Stomach (tissue), 9 donors: ENCODE results near the gene FUCA2. TPM values are rescaled to one million over a fixed set of nuclear protein-coding genes. Genes with fewer than 3 reads are reported as not detected.

Experiments used
- DNase-seq, 2 donors: peaks; one replicate each; pipeline versions ENCODE4 v3.0.0 to v3.0.0-alpha.2; 2013 to 2019
- H3K27ac ChIP-seq, 5 donors: fragments of 200-600 bp in 4 of 5; sonication (generic) in 4 of 5; one replicate each; pipeline ENCODE4 v1.5.1; 2013 to 2019; ENCODE audit warnings: mild to moderate bottlenecking in 1 of 5, moderate library complexity in 1 of 5
- H3K27me3 ChIP-seq, 3 donors: fragments of 200-600 bp; sonication (generic); one replicate each; pipeline ENCODE4 v1.5.1; 2017 to 2019; ENCODE audit warnings: mixed run types in 1 of 3
- H3K36me3 ChIP-seq, 4 donors: fragments of 200-600 bp; sonication (generic); 1 replicate in 3 of 4; 2 replicates in 1 of 4; pipeline ENCODE4 v1.5.1; 2016 to 2019
- H3K4me1 ChIP-seq, 4 donors: fragments of 200-600 bp; sonication (generic); one replicate each; pipeline ENCODE4 v1.5.1; 2016 to 2019
- H3K4me3 ChIP-seq, 4 donors: fragments of 200-600 bp; sonication (generic) in 3 of 4; one replicate each; pipeline ENCODE4 v1.5.1; 2016 to 2019; ENCODE audit warnings: mild to moderate bottlenecking in 1 of 4
- H3K9me3 ChIP-seq, 4 donors: fragments of 200-600 bp; sonication (generic); one replicate each; pipeline ENCODE4 v1.5.1; 2016 to 2019
- EP300 ChIP-seq: sonication (generic); formaldehyde crosslinking; IDR thresholded peaks from one replicate; pipeline ENCODE4 v1.6.1; 2017; ENCODE audit warnings: antibody characterized with exemption
- POLR2A ChIP-seq, 4 donors: fragments of 450-650 bp; IDR thresholded peaks; one replicate each; pipeline ENCODE4 v1.6.1; 2016; ENCODE audit warnings: antibody characterized with exemption in 4 of 4, control low read depth in 2 of 4, mild to moderate bottlenecking in 1 of 4, moderate library complexity in 1 of 4
- POLR2AphosphoS5 ChIP-seq, 3 donors: sonication (generic); formaldehyde crosslinking; IDR thresholded peaks; one replicate each; pipeline ENCODE4 v1.6.1; 2016; ENCODE audit warnings: antibody characterized with exemption in 3 of 3
- WGBS, 5 donors: extraction: QIAGEN DNeasy Blood & Tissue Kit in 3 of 5; methylation state at CpG; one replicate each; pipeline versions ENCODE4 v1.1.5 to v1.1.7; 2013 to 2018; 5-methylcytosine and 5-hydroxymethylcytosine counted together
- intact Hi-C: fragments of 100-400 bp; cut with DNase I; formaldehyde crosslinking; loops from one replicate; pipeline ENCODE4 v1.15.1; 2023; ENCODE audit warnings: low total_unique reads
- polyA plus RNA-seq, 3 donors: library from polyadenylated mRNA; stranded (reverse); fragments of 200-250 nt; gene quantifications; one replicate each; pipeline ENCODE4 v1.2.3, GENCODE V29; 2013
- total RNA-seq, 5 donors: library from RNA; depleted of rRNA; stranded (reverse); fragments of >200 nt; gene quantifications; one replicate each; pipeline versions ENCODE4 v1.1.0 to v1.2.3, GENCODE V29; 2014 to 2016
- TF ChIP-seq, protein P1 (sequence below), 7 experiments: fragments of 450-650 bp in 4 of 7; fragments of 200-600 bp in 3 of 7; sonication (generic) in 3 of 7; IDR thresholded peaks; one replicate each; pipeline ENCODE4 v1.5.1; 2016 to 2019; ENCODE audit warnings: antibody characterized with exemption in 7 of 7, control low read depth in 2 of 7, mild to moderate bottlenecking in 1 of 7
- donor health status: healthy with polysubstance abuse.
- donor health status: Bipolar disorder and iron deficiency.
- donor health status: healthy.

The FUCA2 gene
- total and polyA plus RNA-seq, 8 donors = 12.9 to 53.8 (median 25.7) TPM

DNA sequence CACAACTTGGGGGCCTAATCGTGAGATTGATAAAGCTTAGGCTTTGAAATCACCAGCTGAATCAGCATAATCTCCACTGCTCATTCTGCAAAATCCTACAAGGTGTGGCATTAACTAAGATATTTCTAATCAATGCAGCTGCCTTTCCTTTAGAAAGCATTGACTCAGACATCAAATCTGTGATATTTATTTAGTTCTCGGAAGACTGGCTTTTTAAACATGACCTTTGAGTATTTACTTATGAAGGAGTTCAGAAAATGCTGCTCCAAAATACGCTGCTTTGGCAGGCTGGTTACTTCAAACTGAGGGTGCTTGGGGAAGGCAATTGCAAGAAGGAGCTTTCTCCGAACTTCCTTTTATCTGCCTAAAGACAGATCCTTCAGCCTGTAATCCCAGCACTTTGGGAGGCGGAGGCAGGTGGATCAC lies 23.7 kb upstream of the FUCA2 start:
- DNase-seq = peak in 1 of 2 donors; percentile 60
- no peaks in the 10 kb centered on the region for H3K36me3 ChIP-seq
- no peaks in the 10 kb centered on the region for H3K27me3 ChIP-seq
- intact Hi-C loops = no loop called here
- H3K9me3 ChIP-seq = no peaks in the 10 kb centered on the region
- H3K4me1 ChIP-seq = peaks cover 18 to 43% (median 26%) of the 10 kb centered on the region in 4 donors
- no peak overlapping the region for H3K4me3 ChIP-seq
- WGBS, 5 donors = 21 to 51% (median 38%) methylated on average over 5 of the region's 5 CpGs
- H3K27ac ChIP-seq = peak overlapping the region; percentile 11 to 92 (median 74)
- TF ChIP-seq POLR2A (IDR thresholded peaks at IDR 0.05) (no peak), POLR2AphosphoS5 (IDR thresholded peaks at IDR 0.05) (peak in 2 of 3 donors; percentile 41 to 69), EP300 (no peak)
- TF ChIP-seq, protein P1, sequence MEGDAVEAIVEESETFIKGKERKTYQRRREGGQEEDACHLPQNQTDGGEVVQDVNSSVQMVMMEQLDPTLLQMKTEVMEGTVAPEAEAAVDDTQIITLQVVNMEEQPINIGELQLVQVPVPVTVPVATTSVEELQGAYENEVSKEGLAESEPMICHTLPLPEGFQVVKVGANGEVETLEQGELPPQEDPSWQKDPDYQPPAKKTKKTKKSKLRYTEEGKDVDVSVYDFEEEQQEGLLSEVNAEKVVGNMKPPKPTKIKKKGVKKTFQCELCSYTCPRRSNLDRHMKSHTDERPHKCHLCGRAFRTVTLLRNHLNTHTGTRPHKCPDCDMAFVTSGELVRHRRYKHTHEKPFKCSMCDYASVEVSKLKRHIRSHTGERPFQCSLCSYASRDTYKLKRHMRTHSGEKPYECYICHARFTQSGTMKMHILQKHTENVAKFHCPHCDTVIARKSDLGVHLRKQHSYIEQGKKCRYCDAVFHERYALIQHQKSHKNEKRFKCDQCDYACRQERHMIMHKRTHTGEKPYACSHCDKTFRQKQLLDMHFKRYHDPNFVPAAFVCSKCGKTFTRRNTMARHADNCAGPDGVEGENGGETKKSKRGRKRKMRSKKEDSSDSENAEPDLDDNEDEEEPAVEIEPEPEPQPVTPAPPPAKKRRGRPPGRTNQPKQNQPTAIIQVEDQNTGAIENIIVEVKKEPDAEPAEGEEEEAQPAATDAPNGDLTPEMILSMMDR (IDR thresholded peaks at IDR 0.05) = no peak

DNA sequence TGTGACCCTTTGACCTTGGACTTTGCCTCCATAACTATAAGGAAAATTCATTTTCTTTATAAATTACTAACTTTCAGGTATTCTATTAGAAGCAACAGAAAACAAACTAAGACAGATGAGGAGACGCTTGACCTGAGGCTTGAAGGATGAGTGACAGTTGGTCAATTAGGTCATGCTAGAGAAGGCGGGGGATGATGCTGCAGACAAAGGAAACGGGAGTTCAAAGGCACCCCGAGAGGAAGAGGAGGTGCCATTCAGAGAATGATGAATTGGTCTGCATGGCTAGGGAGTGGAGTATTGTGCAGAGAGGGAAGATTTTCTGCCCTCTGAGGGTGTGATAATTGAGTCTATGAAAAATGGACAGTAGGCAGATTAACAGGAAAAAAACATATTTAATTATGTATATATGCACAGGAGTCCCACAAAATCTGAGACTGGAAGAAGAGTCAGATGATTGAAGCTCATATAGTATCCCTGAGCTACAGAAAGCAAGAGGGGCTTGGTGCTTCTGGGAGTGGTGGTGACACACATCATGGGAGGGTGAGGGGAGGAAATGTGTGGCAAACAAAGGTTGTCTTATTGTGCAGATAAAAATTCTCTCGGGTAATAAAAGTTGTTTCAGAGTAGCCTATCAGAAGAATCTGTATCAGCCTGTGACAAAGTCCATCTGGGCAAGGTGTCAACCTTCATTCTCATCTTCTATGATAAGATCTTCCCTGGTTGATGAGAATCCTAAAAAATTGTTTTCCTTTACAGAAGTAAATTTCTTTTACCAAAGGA lies 20.4 kb upstream of the FUCA2 start:
- Histone ChIP-seq H3K9me3 (no peaks in the 10 kb centered on the region), H3K4me1 (peaks cover 10 to 23% (median 16%) of the 10 kb centered on the region in 4 donors), H3K36me3 (no peaks in the 10 kb centered on the region), H3K27me3 (no peaks in the 10 kb centered on the region), H3K4me3 (no peak overlapping the region), H3K27ac (no peak overlapping the region)
- DNase-seq = no peak
- 60 to 76% (median 72%) methylated on average over 5 of the region's 5 CpGs for WGBS, 5 donors
- TF ChIP-seq EP300 (no peak), POLR2A (IDR thresholded peaks at IDR 0.05) (no peak), POLR2AphosphoS5 (IDR thresholded peaks at IDR 0.05) (no peak)
- TF ChIP-seq, protein P1 (IDR thresholded peaks at IDR 0.05) = no peak
- intact Hi-C loops = no loop called here

DNA sequence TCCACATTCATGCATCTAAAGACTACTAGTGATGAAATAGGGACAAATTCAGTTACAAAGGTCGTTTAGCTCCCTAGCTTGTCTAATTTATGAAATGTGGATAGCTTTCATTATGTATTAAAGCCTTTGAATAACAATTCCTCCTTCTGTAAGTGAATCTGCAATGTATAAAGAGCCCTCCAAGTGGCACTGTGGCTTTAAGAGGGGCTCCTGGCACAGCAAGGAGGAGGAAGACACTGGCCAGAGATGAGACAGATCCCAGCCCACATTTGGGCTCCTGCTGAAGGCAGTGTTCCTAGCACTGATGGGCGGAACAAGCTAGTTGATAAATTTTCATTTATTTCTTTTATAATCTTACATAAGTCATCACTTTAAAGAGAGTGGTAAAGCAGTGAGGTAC lies 17.6 kb upstream of the FUCA2 start:
- Histone ChIP-seq H3K27me3 (no peaks in the 10 kb centered on the region), H3K27ac (no peak overlapping the region), H3K36me3 (no peaks in the 10 kb centered on the region), H3K9me3 (no peaks in the 10 kb centered on the region), H3K4me1 (peaks cover 0 to under 1% (median 0%) of the 10 kb centered on the region in 4 donors), H3K4me3 (no peak overlapping the region)
- intact Hi-C loops = no loop called here
- TF ChIP-seq EP300 = no peak
- no peak for TF ChIP-seq POLR2AphosphoS5 (IDR thresholded peaks at IDR 0.05)
- TF ChIP-seq, protein P1 (IDR thresholded peaks at IDR 0.05) = no peak
- TF ChIP-seq POLR2A (IDR thresholded peaks at IDR 0.05) = no peak
- 48 to 67% (median 62%) methylated on average over 2 of the region's 2 CpGs for WGBS, 5 donors
- DNase-seq = peak in 1 of 2 donors; percentile 47

DNA sequence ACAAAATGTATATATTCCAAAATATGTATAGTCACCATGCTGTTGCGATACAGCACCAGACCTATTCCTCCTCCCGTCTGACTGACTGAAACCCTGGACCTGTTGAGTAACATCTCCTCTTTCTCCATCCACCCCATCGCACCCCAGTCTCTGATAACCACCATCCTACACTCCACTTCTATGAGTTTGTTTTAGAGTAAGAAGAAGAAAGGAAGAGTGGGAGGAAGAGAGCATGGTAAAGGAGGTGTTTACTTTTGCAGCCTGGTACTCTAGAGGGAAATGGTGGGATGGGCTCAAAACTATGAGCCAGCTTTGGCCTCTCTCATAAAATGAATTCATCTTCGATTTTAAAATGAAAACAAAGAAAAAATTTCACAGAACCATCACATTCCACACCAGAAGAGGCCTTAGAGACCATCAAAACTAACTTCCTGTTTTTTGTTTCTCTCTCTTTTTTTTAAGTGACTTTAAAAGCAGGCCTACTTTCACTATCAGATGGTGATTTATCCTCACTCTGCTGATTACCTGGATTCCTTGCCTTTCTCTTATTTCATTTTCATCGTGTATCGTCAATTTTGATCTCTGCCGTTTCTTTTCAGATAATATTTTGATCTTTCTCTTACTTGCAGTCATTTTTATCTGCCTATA lies 16.8 kb upstream of the FUCA2 start:
- Histone ChIP-seq H3K27ac (no peak overlapping the region), H3K36me3 (no peaks in the 10 kb centered on the region), H3K27me3 (no peaks in the 10 kb centered on the region), H3K4me3 (no peak overlapping the region), H3K4me1 (no peaks in the 10 kb centered on the region), H3K9me3 (no peaks in the 10 kb centered on the region)
- WGBS, 5 donors = 78 to 87% (median 84%) methylated on average over 7 of the region's 7 CpGs
- intact Hi-C loops = no loop called here
- no peak for DNase-seq
- TF ChIP-seq POLR2AphosphoS5 (IDR thresholded peaks at IDR 0.05) (no peak), POLR2A (IDR thresholded peaks at IDR 0.05) (no peak), EP300 (no peak)
- TF ChIP-seq, protein P1 (IDR thresholded peaks at IDR 0.05) = no peak
